NK-92 (cell line): ENCODE data around the gene ZNF575.

Experiments used
- DNase-seq: peaks from one replicate; lab custom pipeline; 2025; ENCODE audit not compliant: unreplicated experiment; lab: John Stamatoyannopoulos, UW

ZNF575 gene

GRCh38 chr19:43570174-43570791 is 37.3 kb downstream of the ZNF575 start:
- DNase-seq, result no peak

GRCh38 chr19:43572171-43572588 is 39.2 kb downstream of the ZNF575 start:
- no peak for DNase-seq

- no peak for DNase-seq
These were observed 41.6 kb downstream of the ZNF575 start for GRCh38 chr19:43574424-43575155.

GRCh38 chr19:43575156-43575950 is 42.4 kb downstream of the ZNF575 start, which contains the start of the genes PINLYP and XRCC1:
PINLYP (plus strand) TSS chr19:43575801; CDS start chr19:43577192, 1,391 bp downstream.
XRCC1 (minus strand) TSS chr19:43575527; CDS start chr19:43575458, 69 bp downstream.
- DNase-seq, result peak; percentile 87

GRCh38 chr19:43575955-43576878 is 43.2 kb downstream of the ZNF575 start:
- DNase-seq, result no peak

- no peak for DNase-seq
These were observed 45.8 kb downstream of the ZNF575 start for GRCh38 chr19:43578787-43579186.

GRCh38 chr19:43581467-43581866 is 48.5 kb downstream of the ZNF575 start:
- no peak for DNase-seq

- DNase-seq, result no peak
These were observed 49.5 kb downstream of the ZNF575 start for GRCh38 chr19:43582495-43582894.

GRCh38 chr19:43584484-43584883 is 51.5 kb downstream of the ZNF575 start:
- DNase-seq, result no peak
